Esophagus mucosa (tissue), 1 donor: ENCODE measurements around the gene P2RY2. TPM values are rescaled to one million over a fixed set of nuclear protein-coding genes. Genes with fewer than 3 reads are reported as not detected.
"Not testable (repeated sequence)": the region's sequence is repeated elsewhere in the genome, so short reads cannot be mapped to it uniquely, and the experiment has no call there.

ENCODE experiments used
- ATAC-seq: fragments of 200-7000 bp; cut with Tn5 transposase; one replicate; pipeline ENCODE4 v1.9.1; 2020
- total RNA-seq: library from RNA; stranded (reverse); gene quantifications from one replicate; pipeline ENCODE4 v1.2.4, GENCODE V29; 2023
- donor health status: DM: yes; HTN: yes; CAD: no.

P2RY2 gene
- total RNA-seq, 1 donor from 2014 or later = 44.3 TPM

DNA sequence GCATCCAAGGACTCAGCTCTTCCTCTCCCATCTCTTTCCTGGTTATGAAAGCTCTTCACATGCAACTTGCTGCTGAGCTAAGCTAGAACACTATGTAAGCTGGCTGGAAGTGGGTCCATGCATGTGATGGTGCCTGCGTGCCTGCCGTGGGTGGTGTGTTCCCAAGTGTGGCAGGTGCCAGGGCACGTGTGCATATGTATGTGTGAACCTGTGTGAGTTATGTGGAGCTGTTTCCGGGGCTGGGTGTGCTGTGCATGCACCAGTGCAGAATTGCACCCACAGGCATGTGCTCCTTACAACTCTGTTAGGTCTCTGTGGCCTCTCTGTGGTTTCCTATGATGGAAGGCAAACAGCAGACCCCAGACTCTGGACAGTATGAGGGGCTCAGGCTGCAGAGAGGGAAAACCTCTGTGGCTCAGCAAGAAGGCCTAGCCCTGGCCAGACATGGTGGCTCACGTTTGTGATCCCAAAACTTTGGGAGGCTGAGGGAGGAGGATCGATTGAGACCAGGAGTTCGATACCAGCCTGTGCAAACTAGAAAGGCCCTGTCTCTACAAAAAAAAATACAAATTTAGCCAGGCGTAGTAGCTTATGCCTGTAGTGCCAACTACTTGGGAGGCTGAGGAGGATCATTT, 49.9 kb downstream of the P2RY2 start:
- ATAC-seq = no peak

DNA sequence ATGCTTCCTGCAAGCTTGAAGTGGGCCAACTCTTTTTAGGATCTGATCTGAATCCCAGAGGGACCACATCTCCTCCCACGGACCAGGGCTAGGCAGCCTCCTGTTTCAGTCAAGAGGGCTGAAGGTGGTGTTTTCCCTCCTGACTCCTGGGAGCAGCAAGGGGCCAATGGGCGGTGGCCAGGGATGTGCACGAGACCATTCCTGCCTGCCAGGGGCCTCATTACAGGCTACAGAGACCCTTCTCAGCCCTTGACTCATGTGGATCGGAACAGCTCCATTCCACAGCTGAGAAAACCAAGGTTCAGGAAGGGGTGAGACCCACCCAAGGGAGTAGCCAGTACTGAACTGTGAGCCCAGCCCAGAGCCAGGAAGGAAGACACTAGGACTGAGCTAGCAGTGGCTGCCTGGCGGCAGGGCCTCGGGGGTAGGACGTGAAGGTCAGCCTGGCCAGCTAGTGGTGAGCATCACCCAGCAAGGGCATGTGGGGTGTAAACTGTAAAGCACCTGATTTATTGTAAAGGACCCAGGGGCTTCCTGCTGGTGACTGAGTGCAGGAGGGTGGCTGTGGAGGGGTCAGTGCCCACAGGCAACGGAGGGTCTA, 50.7 kb downstream of the P2RY2 start:
- no peak for ATAC-seq

DNA sequence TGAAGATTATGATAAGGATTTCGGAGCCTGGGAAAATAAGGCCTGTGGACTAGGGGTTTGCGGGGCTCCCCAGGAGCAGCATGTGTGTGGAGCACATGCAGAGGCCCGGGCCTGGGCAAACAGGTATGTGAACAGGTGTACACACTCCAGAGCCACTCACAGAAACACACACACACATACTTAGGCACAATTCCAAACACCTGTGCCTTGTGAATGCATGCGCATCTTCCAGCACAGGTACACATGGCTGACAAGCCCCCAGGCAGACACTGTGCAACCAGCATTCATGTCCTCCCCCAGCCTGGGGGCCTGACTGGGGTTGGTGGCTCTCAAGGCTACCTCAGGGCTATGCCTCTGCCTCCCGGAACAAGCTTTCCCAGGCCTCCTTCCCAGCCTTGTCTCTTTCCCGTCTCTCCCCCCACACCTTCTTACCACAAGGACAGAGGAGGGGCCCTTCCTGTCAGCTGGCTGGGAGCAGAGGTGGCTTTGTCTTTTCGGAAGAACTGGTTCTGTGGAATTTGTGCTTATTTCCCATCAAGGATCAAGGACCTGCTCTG, 51.5 kb downstream of the P2RY2 start:
- ATAC-seq = peak; percentile 9

DNA sequence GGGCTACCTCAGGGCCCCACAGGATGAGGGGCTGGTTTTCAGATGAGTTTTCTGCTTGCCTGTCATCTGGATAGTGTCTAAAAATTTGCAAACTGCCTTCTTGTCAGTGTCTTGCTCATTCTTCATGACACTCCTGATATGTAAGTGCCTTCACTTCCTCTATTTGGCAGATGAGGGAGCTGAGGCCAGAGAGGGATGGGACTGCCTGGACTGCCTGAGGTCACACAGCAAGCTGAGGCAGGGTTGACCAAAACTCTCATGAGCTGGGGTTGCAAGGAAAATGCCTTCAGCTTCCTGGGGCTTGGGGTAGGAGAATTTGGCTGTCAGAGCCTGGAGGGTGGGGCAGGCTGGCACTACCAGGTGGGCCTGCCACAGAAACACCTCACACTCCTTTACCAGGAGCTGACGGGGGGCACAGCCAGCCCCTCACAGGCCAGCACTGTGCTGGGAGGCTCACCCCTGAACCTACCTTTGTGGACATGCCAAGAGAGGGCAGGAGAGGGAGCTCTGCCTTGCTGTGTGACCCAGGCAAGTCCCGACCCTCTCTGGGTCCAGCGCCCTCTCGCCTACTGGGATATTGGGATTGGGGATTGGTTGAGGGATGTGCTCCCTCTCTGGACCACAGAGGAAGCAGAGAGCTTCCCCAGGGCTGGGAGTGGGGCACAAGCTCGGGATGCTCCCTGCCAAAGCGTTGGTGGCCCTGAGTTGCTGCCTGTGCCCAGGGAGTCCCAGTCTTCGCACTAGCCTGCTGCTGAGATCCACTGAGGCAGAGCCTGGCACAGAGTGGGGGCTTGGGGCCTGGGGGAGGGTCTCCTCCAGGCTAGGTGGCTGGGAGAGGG, 52.2 kb downstream of the P2RY2 start:
- ATAC-seq = peak; percentile 2

DNA sequence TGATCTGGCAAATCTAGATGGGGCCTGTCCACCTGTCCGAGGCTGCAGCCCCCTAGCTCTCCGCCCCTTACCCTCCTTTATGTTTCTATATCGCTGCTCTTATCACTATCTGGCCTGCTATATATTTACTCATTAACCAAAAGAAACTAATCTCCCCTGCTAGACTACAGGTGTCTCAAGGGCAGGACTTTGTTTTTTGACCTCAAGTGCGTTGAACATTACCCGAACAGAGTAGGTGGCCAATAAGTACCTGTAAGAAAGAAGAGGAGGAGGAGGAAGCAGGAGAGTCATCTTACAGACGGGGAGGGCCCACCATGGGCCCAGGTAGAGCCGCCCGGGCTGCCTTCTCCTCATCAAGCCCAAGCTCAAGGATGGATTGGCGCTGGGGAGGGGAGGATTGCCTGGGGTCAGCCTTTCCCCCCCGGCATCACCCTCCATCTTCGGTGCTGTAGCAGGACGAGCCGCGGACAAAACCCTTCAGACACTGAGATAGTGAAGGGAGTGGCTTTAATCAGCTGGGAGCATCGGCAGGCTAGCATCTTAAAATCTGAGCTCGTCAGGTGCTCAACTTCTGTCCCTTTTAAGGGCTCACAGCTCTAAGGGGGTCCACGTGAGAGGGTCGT, 52.9 kb downstream of the P2RY2 start:
- no peak for ATAC-seq

DNA sequence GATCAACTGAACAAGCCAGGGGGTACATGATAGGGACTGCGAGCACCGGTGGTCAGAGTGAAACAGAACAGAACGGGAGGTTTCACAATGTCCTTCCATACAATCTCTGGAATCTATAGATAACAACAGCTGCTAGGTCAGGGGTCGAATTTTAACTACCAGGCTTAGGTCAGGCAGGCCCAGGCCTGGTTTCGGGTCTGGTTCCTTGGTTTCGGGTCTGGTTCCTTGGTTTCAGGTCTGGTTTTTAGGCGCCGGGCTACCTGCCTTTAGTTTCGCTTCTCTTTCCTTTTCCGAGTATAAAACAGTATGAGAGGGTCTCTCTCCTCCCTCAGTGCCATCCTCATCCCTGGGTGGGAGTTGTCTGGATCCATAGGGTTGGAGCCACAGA, 53.4 kb downstream of the P2RY2 start:
- not testable (repeated sequence) for ATAC-seq

DNA sequence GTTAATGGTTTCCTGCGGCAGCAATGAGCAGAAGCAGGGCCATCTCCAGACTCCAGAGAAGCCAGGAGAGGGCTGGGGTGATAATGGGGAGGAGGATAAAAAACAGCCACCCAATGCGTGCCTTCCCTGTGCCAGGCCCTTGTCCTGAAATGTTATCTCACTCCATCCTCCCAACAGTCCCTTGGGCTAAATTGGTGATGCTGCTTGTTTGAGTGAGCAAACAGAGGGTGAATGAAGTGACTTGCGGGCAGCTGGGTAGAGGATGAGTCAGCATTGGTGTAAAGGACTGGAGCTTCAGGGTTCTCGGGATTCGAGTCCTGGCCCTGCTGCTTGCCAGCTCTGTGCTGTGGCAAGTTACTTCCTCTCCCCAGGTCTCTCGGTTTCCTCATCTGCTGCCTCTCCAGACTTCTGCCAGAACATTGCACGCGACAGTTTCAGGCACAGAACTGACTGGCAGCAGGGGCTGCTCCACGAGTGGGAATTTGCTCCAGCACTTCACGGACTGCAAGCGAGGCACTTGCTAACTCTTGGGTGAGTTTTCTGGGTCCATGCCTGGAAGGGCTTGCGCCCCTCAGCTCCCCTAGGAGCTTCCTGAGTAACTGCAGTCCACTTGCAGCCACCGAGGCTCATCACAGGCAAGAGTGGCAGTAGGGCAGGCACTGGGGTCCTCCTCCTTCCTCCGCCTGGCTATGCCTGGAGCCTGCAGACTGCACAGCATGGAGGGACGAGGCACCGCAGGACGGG, 54.0 kb downstream of the P2RY2 start, which contains the start of gene P2RY6:
P2RY6 (plus strand) TSS at position 403 of the 744 bp plus-strand sequence. CDS start 24,181 bp downstream, outside the sequence.
- ATAC-seq = peak; percentile 68

DNA sequence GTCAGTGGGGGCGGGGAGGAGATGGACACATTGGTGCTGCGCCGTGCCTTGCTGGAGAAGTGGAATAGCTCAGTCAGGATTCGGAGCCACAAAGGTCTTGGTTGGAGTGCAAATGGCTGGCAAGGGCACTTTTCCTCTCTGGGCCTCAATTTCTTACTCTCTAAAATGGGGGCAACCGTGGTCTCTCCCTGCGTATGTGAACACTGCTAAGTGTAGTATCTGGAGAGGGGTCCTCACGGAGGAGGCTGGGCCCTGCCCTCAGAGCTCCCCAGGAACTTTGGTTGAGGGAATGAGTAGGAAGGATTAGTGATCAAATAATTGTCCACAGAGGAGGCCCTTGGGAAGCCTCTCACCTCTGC, 54.6 kb downstream of the P2RY2 start:
- ATAC-seq = no peak

DNA sequence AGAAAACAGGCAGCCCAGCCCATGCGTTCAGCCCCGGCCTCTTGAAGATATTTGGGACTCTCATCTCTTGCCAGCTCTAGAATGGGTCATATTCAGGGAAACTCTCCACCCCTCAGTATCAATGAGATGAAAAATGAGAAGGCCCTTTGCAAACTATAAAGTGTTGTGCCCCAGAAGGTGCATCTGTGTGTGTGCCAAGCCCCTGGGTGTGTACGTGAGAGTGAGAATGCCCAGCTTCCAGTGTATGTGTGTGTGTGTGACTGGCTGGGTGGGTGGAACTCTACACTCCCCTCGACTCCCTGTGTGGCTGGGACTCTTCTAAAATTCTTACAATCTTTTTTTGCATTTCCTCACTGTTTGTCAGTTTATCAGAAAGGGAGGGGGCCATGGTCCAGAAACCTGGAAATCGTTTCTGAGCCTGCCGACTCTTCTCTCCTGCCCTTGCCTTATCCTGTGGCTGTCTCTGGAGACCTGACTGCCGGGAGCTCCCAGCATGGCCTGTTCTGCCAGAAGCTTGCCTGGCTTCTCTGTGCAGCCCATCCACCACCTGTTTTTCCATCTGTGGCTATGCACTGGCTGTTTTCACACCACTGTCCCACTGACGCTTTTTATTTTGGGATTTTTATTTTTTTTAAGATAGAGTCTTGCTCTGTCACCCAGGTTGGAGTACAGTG, 55.3 kb downstream of the P2RY2 start:
- no peak for ATAC-seq

DNA sequence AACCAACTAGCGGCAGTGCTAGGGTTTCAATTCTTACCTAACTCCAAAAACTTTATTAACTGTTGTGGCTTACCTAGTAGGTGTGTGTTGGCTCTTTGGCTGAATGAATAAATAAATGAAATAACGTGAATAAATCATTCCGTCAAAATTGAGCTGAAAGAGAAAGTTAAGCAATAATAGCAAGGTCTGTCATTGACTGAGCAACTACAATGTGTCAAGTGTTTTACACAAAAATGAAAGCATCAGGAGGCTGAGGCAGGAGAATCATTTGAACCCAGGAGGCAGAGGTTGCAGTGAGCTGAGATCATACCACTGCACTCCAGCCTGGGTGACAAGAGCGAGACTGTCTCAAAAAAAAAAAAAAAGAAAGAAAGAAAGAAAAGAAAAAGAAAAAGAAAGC, 56.1 kb downstream of the P2RY2 start:
- not testable (repeated sequence) for ATAC-seq

DNA sequence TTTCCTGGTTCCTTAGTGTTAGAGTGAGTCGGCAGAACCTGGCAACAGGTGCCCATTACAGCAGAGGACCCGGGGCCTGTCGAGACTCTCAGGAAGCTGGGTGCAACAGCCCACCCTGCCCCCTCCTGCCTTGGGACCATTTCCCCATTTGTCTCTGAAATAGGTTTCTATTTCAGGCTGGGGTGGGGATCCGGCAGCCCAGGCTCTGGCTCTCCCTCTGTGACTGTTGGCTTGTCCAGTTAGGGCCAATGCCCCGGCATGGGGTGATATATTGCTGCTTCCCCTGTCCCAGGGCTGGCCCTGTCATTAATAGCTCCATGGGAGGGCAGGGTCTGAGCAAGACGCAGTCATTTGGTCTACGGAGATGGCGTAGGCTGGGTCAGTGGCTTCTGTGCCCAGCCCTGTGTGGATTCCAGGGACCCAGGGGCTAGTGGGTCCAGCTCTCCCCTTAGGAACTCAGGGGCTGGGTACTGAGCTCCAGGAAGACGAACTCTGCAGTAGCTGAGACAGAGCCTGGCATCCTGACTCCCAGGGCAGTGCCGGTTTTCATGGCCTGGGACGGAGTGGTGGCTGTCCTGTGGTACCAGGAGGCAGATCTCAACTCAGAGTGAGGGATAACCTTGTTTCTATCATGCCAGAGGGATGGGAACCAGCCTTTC, 56.8 kb downstream of the P2RY2 start:
- no peak for ATAC-seq

DNA sequence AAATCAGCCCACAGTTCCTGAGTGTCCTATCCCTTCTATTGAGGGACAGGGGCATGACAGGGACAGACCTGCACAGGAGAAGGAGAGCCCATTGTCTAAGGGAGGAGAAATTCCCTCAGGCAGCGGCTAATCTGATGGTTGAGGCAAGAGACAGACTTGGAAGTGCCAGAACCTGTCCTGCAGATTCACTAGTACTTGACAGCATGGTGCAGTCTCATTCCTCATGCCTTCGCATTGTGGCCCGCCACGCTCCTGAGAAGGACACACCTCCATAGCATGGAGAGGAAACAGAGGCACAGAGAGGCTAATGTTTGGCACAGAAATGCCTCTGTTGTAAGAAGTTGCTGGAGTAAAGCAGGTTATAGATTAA, 57.3 kb downstream of the P2RY2 start:
- peak; percentile 90 for ATAC-seq

DNA sequence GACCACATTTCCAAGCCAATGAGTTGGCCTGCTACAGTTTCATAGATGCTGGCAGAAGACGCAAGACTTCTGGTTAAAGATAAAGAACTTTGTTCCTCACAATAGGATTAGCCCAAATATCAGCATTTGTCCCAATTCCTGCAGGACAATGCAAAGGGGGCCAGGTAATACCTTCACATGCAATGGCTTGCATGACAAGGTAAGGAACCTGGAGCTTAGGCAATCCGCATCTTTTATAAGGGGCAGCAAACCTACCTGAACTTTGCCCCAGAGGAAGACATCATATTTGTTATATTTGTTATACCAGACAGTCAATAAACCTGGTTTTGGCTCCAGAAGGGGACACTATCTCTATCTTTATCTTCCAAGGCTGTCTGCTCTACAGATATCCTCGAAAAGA, 59.4 kb downstream of the P2RY2 start:
- ATAC-seq = no peak

DNA sequence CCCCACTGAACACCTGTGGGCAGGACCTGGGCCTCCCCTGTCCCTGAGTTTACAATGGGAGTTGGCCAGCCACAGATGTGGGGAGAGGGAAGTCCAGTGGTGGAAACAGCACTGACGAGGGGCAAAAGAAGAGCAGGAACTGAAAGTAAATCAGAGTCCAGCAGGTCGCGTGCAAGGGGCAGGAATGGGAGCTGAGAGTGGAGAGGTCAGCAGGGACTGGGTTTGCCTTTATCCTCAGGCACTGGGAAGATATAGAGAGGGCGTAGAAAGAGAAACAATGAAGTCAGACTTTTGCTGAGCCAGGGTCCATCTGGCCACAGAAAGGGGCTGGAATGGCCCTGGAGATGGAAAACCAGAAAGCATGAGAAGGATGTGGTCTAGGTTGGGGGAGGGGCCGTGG, 62.5 kb downstream of the P2RY2 start:
- no peak for ATAC-seq

DNA sequence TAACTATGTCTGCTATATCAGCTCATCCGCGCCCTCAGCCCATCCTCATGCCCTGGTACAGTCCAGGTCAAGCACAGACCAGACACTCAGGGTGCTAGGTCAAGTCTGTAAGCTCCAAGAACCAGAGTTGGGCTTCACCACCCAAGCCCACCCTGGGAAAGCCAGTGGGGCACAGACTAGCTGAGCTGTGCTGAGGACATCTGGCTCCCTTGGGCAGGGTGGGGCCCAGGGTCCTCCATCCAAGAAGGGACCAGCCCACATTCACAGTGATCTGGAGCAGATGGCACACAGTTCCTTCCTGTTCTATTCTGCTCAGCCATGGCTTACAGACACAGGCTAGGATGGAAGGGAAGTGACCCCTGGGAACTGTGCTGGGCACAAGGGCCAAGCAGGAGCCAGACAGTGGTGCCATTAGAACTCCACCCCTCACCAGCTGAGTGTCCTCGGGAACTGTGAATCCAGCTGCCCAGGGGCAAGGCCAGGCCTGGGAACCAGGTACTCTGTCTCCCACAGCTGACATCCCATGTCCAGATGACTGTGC, 63.2 kb downstream of the P2RY2 start:
- ATAC-seq = no peak

DNA sequence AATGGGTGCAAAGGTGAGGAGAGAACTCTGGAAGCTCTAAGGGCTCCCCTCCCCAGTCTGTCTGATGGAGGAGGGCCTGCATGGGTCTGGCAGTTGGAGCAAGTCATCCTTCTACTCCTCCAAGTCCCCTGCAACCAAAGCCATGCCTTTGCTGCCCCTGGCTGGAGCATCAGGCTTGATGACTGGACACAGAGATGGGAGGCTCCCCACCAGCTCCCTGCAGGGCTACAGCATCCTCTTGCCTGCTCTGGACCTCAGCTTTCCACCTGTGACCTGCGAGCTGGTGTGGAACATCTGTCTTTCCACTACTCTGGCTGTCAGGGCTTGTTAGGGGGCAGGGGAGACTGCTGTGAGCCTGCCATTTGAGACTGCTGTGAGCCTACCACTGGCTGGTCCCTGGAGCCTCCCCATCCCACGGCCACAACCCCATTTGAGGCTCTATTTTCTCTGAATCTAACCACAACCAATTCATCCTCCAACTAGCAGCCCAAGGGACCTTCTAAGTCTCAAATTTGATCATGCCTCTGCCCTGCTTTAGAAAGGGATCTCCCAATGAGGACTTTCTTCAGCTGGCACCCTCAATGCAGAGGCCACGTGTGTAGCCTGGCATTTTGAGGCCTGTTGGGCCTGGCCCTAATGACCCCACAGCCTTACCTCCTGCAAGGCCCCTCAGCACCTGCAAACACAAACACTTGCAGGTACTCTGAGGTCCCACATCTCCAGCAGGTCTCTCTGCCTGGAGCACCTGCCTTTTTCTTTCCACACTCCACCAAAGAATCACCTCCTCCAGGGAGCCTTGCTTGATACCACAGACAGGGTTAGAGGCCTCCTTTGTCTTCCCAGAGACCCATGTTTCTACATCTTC, 63.9 kb downstream of the P2RY2 start:
- ATAC-seq = no peak

DNA sequence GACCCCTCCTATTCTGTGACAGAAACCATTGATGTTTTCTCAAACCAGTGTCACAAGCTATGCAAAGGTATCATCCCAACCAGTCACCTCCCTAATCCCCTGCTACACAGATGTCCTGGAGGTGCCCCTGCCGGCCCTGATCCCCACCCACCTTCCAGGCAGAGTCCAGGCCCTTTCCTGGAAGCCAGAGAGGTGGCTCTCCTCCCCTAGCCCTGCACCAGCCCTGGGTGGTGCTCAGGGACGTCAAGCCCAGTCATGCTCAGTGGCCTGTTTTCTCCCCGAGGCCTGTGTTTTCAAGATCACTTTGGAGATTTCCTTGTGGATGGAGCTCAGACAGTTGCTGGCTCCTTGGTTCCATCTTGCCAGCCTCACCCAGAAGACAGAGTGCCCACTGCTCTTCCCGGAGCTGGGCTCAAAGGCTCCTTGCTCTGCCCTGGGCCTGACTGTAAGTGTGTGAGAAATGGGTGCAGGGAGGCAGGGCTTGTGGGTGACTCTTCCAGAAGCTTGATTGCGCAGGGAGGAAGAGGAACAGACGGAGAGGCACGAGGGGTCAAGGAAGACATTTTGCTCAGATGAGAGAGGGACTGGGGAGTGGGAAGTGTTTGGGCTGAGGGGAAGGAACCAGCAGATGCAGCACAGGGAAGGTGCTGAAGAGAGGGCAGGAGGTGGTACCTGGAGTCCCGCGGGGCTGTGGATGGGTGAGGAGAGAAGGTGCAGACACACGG, 65.4 kb downstream of the P2RY2 start:
- peak; percentile 51 for ATAC-seq

DNA sequence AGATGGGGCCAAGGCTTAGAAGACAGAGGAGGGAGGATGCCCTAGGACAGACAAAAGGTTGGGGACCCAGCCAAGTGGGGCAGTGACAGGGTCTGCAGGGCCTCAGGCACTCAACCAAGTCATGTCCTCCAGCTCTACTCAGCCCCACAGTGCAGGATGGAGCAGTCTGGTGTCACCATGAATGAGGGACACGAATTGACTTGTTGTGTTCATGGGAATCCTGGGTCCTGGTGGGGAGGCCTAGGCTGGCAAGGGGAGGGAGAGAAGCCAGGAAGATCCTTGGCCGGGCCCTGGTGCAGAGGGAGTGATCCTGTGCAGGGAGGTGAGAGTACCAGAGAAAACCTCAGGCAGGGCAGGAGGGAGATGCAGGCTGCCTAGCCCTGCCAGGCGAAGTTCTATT, 66.0 kb downstream of the P2RY2 start:
- ATAC-seq = no peak

DNA sequence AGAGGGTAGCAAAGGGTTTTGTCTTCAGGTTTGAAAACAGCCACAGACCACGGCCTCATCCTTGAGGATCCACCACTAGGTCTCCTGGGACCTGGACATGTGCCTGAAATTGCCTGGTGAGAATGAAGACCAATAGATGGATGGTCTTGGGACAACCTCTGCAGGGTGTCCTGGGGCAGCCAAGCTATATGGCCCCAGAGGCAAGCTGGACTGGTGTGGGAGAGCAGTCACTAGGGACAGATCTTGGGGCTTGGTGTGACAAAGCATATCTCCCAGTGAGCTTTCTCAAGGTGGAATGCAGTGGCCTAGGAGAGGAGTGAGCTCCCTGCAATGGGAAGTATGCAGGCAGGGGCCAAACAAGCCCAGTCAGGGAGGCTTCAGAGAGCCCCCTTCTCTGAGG, 67.6 kb downstream of the P2RY2 start:
- ATAC-seq = no peak
